Measurements from ENCODE around the gene WNT4.
A peak's percentile ranks its signal among the peaks of the same experiment; 100 is the strongest.

Gene WNT4

DNA sequence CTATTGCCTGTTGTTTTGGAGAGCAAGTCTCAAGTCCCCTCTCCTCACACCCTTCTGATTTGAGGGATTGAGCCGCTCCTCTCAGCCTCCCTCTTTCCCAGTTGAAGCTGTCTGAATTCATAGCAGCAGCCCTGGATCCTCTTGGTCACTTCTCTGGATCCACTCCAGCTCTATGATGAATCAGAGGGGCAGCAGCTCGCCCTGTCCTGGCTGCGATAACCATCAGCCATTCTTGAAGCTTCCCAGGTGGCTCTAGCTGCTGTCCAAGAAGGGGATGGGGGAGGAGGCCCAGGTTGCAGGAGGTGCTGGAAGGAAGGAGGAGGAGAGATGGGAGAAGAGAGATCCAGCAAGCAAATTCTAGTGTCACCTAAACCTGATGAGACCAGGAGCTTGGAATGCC lies 31.3 kb downstream of the WNT4 start:
- H3K4me3 ChIP-seq (ENCODE audit: low read depth, low read length): no peak overlapping the region
- TF ChIP-seq, protein P1, sequence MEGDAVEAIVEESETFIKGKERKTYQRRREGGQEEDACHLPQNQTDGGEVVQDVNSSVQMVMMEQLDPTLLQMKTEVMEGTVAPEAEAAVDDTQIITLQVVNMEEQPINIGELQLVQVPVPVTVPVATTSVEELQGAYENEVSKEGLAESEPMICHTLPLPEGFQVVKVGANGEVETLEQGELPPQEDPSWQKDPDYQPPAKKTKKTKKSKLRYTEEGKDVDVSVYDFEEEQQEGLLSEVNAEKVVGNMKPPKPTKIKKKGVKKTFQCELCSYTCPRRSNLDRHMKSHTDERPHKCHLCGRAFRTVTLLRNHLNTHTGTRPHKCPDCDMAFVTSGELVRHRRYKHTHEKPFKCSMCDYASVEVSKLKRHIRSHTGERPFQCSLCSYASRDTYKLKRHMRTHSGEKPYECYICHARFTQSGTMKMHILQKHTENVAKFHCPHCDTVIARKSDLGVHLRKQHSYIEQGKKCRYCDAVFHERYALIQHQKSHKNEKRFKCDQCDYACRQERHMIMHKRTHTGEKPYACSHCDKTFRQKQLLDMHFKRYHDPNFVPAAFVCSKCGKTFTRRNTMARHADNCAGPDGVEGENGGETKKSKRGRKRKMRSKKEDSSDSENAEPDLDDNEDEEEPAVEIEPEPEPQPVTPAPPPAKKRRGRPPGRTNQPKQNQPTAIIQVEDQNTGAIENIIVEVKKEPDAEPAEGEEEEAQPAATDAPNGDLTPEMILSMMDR (IDR thresholded peaks at IDR 0.05; ENCODE audit: borderline replicate concordance, insufficient read depth, low read depth, low read length): no peak

GRCh38 chr1:22111115-22111514 lies 31.8 kb downstream of the WNT4 start:
- H3K4me3 ChIP-seq (ENCODE audit: low read depth, low read length): no peak overlapping the region
- TF ChIP-seq, protein P1 (IDR thresholded peaks at IDR 0.05; ENCODE audit: borderline replicate concordance, insufficient read depth, low read depth, low read length): no peak

DNA sequence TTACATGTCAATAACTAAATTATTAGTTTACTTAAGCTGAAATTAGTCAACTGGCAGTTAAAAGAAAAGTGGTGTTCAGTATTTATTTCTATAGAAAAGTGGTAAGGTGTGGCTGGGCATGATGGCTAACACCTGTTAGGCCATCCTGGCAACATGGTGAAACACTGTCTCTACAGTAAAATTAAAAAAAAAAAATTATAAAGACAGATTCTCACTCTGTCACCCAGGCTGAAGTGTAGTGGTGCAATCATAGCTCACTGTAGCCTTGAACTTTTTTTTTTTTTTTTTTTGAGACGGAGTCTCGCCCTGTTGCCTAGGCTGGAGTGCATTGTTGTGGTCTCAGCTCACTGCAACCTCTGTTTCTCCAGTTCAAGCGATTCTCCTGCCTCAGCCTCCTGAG lies 32.9 kb downstream of the WNT4 start:
- H3K4me3 ChIP-seq (ENCODE audit: low read depth, low read length): no peak overlapping the region
- TF ChIP-seq, protein P1 (IDR thresholded peaks at IDR 0.05; ENCODE audit: borderline replicate concordance, insufficient read depth, low read depth, low read length): no peak

DNA sequence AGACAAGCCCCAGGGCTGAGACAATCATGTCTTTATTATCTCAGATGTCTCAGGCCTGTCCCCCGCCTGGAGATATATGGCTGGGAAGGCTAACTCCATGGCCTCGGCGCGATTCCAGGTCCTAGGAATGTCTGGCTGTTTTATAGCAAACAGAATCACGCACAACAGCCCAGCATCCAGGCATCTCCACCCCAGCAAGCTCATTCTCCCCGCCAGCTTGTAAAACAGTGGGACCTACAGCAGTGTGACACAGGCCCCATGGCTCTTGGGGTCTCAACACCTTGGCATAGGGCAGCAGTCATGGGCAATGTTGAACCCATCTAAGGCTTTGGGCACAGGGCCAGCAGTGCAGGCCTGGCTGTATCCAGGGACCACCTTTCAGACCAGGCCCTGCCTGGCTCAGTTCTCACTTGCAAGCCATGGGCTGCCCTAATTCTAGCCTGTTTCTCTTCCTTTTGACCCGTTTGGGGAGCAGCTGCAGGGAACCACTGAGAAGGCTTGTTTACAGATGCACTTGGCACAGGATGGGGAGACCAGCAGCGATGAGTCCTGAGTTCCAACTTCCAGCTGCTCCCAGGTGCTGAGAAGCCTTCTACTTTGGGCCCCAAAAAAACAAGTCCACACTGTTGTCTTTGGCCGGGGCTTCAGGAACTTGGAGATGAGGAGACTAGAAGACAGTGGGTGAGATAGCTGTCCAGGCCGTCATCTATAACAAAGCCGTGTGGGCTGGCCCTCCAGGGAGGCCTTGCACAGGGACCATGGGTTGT lies 34.4 kb downstream of the WNT4 start:
- TF ChIP-seq, protein P1 (IDR thresholded peaks at IDR 0.05; ENCODE audit: borderline replicate concordance, insufficient read depth, low read depth, low read length): no peak

DNA sequence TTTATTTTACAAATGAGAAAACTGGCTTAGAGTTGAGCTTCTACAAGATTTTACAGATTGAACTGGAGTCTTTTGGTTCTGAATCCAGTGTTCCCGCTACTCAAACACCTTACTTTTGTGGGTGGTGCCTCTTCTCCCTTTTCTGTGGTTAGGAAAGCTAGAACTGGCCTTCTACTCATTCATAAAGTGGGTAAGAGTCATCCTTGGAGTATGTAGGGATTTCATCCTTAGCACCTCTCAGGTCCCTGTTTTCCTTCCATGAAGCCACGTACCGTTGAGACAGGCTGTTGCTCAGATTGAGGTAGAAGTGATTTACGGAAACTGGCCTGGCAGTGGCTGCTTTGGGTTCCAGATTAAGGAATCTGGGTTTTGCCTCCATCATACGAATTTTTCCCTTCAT lies 35.8 kb downstream of the WNT4 start:
- H3K4me3 ChIP-seq (ENCODE audit: low read depth, low read length): no peak overlapping the region
- TF ChIP-seq, protein P1 (IDR thresholded peaks at IDR 0.05; ENCODE audit: borderline replicate concordance, insufficient read depth, low read depth, low read length): no peak

More for the DNA sequence above, 34.4 kb downstream of the WNT4 start:
- H3K4me3 ChIP-seq (ENCODE audit: low read depth, low read length): no peak overlapping the region

DNA sequence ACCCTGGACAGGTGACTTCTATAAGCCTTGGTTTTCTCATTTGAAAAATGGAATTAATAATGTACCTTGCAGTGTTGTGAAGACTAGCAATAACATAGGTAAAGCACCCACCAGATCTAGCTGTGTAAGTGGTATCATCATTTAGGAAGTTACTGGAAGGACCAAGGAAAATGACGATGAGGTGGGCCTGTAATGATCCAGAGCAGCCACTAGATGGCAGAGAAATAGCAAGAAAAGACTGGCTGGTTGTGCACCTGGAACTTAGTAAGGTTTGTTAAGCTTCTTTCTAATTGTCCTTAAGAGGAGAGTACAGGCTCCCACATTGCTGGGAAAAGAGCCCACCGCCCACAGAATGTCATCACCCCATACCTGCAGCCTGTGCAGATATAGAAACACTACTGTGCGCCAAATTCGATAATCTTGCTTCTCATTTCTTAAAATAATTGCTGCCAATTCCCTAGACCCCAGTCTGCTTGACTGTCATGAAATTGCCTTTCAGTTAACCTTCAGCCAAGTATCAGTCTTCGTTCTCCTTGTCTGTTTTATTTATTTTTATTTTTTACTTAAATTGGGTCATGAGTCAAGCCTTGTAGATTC lies 37.2 kb downstream of the WNT4 start:
- TF ChIP-seq, protein P1 (IDR thresholded peaks at IDR 0.05; ENCODE audit: borderline replicate concordance, insufficient read depth, low read depth, low read length): peak; percentile 82
- H3K4me3 ChIP-seq (ENCODE audit: low read depth, low read length): no peak overlapping the region

Measured in GM12875 (cell line).